ENCODE results near the gene FOXA1. TPM values are rescaled to one million over a fixed set of nuclear protein-coding genes. Genes with fewer than 3 reads are reported as not detected.
A peak's percentile ranks its signal among the peaks of the same experiment; 100 is the strongest.

The FOXA1 gene
- total RNA-seq, 4 donors from 2014 or later, result 27.7 to 34.4 (median 29.1) TPM

GRCh38 chr14:37622231-37622923, 27.3 kb upstream of the FOXA1 start:
- Histone ChIP-seq H3K36me3 (no peaks in the 10 kb centered on the region), H3K9me3 (no peaks in the 10 kb centered on the region), H3K27ac (no peak overlapping the region), H3K4me3 (peak overlapping the region in 1 of 4 donors; percentile 21), H3K4me1 (peaks cover 0 to 30% (median 10%) of the 10 kb centered on the region in 3 donors), H3K27me3 (peaks cover 0 to 42% (median 0%) of the 10 kb centered on the region in 4 donors)
- TF ChIP-seq POLR2A (IDR thresholded peaks at IDR 0.05) (no peak), CTCF (IDR thresholded peaks at IDR 0.05) (no peak)
- 52 to 75% methylated on average over 21 to 41 of the region's 81 CpGs for whole genome bisulfite sequencing, 2 donors
- intact Hi-C loops (cut with DNase I), result no loop called here
- DNase-seq, result no peak

- intact Hi-C loops (cut with DNase I), result no loop called here
- peaks cover under 1 to 12% (median 10%) of the 10 kb centered on the region in 3 donors for H3K9me3 ChIP-seq
- H3K4me1 ChIP-seq, result peaks cover 0 to 30% (median 10%) of the 10 kb centered on the region in 3 donors
- no peaks in the 10 kb centered on the region for H3K36me3 ChIP-seq
- DNase-seq, result no peak
- TF ChIP-seq CTCF (IDR thresholded peaks at IDR 0.05) (no peak), POLR2A (IDR thresholded peaks at IDR 0.05) (no peak)
- no peak overlapping the region for H3K4me3 ChIP-seq
- peaks cover 0 to 42% (median 0%) of the 10 kb centered on the region in 4 donors for H3K27me3 ChIP-seq
- H3K27ac ChIP-seq, result no peak overlapping the region
These were observed 25.8 kb upstream of the FOXA1 start for GRCh38 chr14:37620856-37621255.

GRCh38 chr14:37618498-37619028, 23.5 kb upstream of the FOXA1 start:
- H3K9me3 ChIP-seq, result peaks cover 8 to 32% (median 25%) of the 10 kb centered on the region in 3 donors
- TF ChIP-seq POLR2A (IDR thresholded peaks at IDR 0.05) (no peak), CTCF (IDR thresholded peaks at IDR 0.05) (no peak)
- 63 to 72% methylated on average over 1 of the region's 1 CpG for WGBS, 2 donors
- intact Hi-C loops (cut with DNase I), result no loop called here
- H3K36me3 ChIP-seq, result no peaks in the 10 kb centered on the region
- no peak overlapping the region for H3K27ac ChIP-seq
- peaks cover 0 to 17% (median 10%) of the 10 kb centered on the region in 3 donors for H3K4me1 ChIP-seq
- H3K27me3 ChIP-seq, result peaks cover 0 to 28% (median 0%) of the 10 kb centered on the region in 4 donors
- no peak overlapping the region for H3K4me3 ChIP-seq
- DNase-seq, result no peak

GRCh38 chr14:37617864-37618365, 22.9 kb upstream of the FOXA1 start:
- WGBS, 2 donors, result 100% methylated on average over 1 of the region's 1 CpG
- DNase-seq, result no peak
- no peak overlapping the region for H3K4me3 ChIP-seq
- peaks cover 0 to 22% (median 0%) of the 10 kb centered on the region in 4 donors for H3K27me3 ChIP-seq
- H3K36me3 ChIP-seq, result no peaks in the 10 kb centered on the region
- intact Hi-C loops (cut with DNase I), result no loop called here
- no peak for TF ChIP-seq POLR2A (IDR thresholded peaks at IDR 0.05)
- TF ChIP-seq CTCF (IDR thresholded peaks at IDR 0.05), result no peak
- no peak overlapping the region for H3K27ac ChIP-seq
- peaks cover 0 to 11% (median 7%) of the 10 kb centered on the region in 3 donors for H3K4me1 ChIP-seq
- peaks cover 8 to 35% (median 25%) of the 10 kb centered on the region in 3 donors for H3K9me3 ChIP-seq

GRCh38 chr14:37616853-37617252, 21.8 kb upstream of the FOXA1 start:
- intact Hi-C loops (cut with DNase I), result no loop called here
- Histone ChIP-seq H3K4me3 (no peak overlapping the region), H3K9me3 (peaks cover 8 to 39% (median 25%) of the 10 kb centered on the region in 3 donors), H3K36me3 (no peaks in the 10 kb centered on the region), H3K27me3 (peaks cover 0 to 15% (median 0%) of the 10 kb centered on the region in 4 donors), H3K4me1 (no peaks in the 10 kb centered on the region), H3K27ac (no peak overlapping the region)
- 89 to 90% methylated on average over 4 of the region's 4 CpGs for WGBS, 2 donors
- no peak for DNase-seq
- TF ChIP-seq CTCF (IDR thresholded peaks at IDR 0.05) (no peak), POLR2A (IDR thresholded peaks at IDR 0.05) (no peak)
